ENCODE results near the gene NELL1.

Gene NELL1

GRCh38 chr11:20864628-20865027, 195.2 kb downstream of the NELL1 start:
- no peaks in the 10 kb centered on the region for H3K4me1 Mint-ChIP-seq
- ATAC-seq (no peak), DNase-seq (no peak)
- no peaks in the 10 kb centered on the region for H3K9me3 Mint-ChIP-seq
- H3K27me3 Mint-ChIP-seq: no peaks in the 10 kb centered on the region
- no peak overlapping the region for H3K4me3 Mint-ChIP-seq
- no peak overlapping the region for H3K27ac Mint-ChIP-seq

GRCh38 chr11:20865161-20865560, 195.8 kb downstream of the NELL1 start:
- DNase-seq: no peak
- H3K27me3 Mint-ChIP-seq: no peaks in the 10 kb centered on the region
- H3K4me1 Mint-ChIP-seq: no peaks in the 10 kb centered on the region
- no peak overlapping the region for H3K27ac Mint-ChIP-seq
- no peak overlapping the region for H3K4me3 Mint-ChIP-seq
- no peaks in the 10 kb centered on the region for H3K9me3 Mint-ChIP-seq
- no peak for ATAC-seq

- no peak for ATAC-seq
- no peak for DNase-seq
- Mint-ChIP-seq H3K4me1 (no peaks in the 10 kb centered on the region), H3K27ac (no peak overlapping the region), H3K4me3 (no peak overlapping the region), H3K27me3 (no peaks in the 10 kb centered on the region), H3K9me3 (no peaks in the 10 kb centered on the region)
Observed at GRCh38 chr11:20869123-20869522, 199.7 kb downstream of the NELL1 start.

- Mint-ChIP-seq H3K4me1 (no peaks in the 10 kb centered on the region), H3K27ac (no peak overlapping the region), H3K9me3 (peaks cover 0 to 8% of the 10 kb centered on the region in 2 donors), H3K4me3 (no peak overlapping the region), H3K27me3 (no peaks in the 10 kb centered on the region)
- ATAC-seq (no peak), DNase-seq (no peak)
Observed at GRCh38 chr11:20873054-20873453, 203.7 kb downstream of the NELL1 start.

GRCh38 chr11:20874358-20874757, 205.0 kb downstream of the NELL1 start:
- peaks cover 0 to 8% of the 10 kb centered on the region in 2 donors for H3K9me3 Mint-ChIP-seq
- H3K27ac Mint-ChIP-seq: no peak overlapping the region
- no peak overlapping the region for H3K4me3 Mint-ChIP-seq
- no peaks in the 10 kb centered on the region for H3K4me1 Mint-ChIP-seq
- no peak for ATAC-seq
- no peaks in the 10 kb centered on the region for H3K27me3 Mint-ChIP-seq
- no peak for DNase-seq

- no peak for ATAC-seq
- peaks cover 0 to 8% of the 10 kb centered on the region in 2 donors for H3K9me3 Mint-ChIP-seq
- no peaks in the 10 kb centered on the region for H3K27me3 Mint-ChIP-seq
- H3K4me3 Mint-ChIP-seq: no peak overlapping the region
- no peaks in the 10 kb centered on the region for H3K4me1 Mint-ChIP-seq
- no peak for DNase-seq
- no peak overlapping the region for H3K27ac Mint-ChIP-seq
Observed at GRCh38 chr11:20875889-20876288, 206.5 kb downstream of the NELL1 start.

- ATAC-seq (no peak), DNase-seq (no peak)
- no peaks in the 10 kb centered on the region for H3K4me1 Mint-ChIP-seq
- no peaks in the 10 kb centered on the region for H3K27me3 Mint-ChIP-seq
- peaks cover 0 to 8% of the 10 kb centered on the region in 2 donors for H3K9me3 Mint-ChIP-seq
- H3K4me3 Mint-ChIP-seq: no peak overlapping the region
- H3K27ac Mint-ChIP-seq: no peak overlapping the region
Observed at GRCh38 chr11:20876738-20877137, 207.4 kb downstream of the NELL1 start.

- DNase-seq (no peak), ATAC-seq (no peak)
- Mint-ChIP-seq H3K9me3 (peaks cover 0 to 8% of the 10 kb centered on the region in 2 donors), H3K4me1 (no peaks in the 10 kb centered on the region), H3K4me3 (no peak overlapping the region), H3K27ac (no peak overlapping the region), H3K27me3 (no peaks in the 10 kb centered on the region)
Observed at GRCh38 chr11:20880094-20880493, 210.7 kb downstream of the NELL1 start.

- Mint-ChIP-seq H3K27ac (no peak overlapping the region), H3K9me3 (no peaks in the 10 kb centered on the region), H3K27me3 (no peaks in the 10 kb centered on the region), H3K4me3 (no peak overlapping the region), H3K4me1 (no peaks in the 10 kb centered on the region)
- DNase-seq (no peak), ATAC-seq (no peak)
Observed at GRCh38 chr11:20881328-20882079, 212.1 kb downstream of the NELL1 start.

- no peak for ATAC-seq
- no peak for DNase-seq
- no peak overlapping the region for H3K27ac Mint-ChIP-seq
- H3K27me3 Mint-ChIP-seq: no peaks in the 10 kb centered on the region
- no peaks in the 10 kb centered on the region for H3K4me1 Mint-ChIP-seq
- H3K4me3 Mint-ChIP-seq: no peak overlapping the region
- peaks cover 0 to 6% of the 10 kb centered on the region in 2 donors for H3K9me3 Mint-ChIP-seq
Observed at GRCh38 chr11:20887137-20887536, 217.8 kb downstream of the NELL1 start.

GRCh38 chr11:20894296-20894695, 224.9 kb downstream of the NELL1 start:
- no peaks in the 10 kb centered on the region for H3K4me1 Mint-ChIP-seq
- H3K27me3 Mint-ChIP-seq: no peaks in the 10 kb centered on the region
- no peak overlapping the region for H3K4me3 Mint-ChIP-seq
- no peak overlapping the region for H3K27ac Mint-ChIP-seq
- no peak for ATAC-seq
- no peak for DNase-seq
- H3K9me3 Mint-ChIP-seq: peaks cover 5 to 15% of the 10 kb centered on the region in 2 donors

GRCh38 chr11:20909995-20910726, 240.8 kb downstream of the NELL1 start:
- no peaks in the 10 kb centered on the region for H3K27me3 Mint-ChIP-seq
- H3K4me3 Mint-ChIP-seq: no peak overlapping the region
- H3K9me3 Mint-ChIP-seq: peaks cover 0 to 8% of the 10 kb centered on the region in 2 donors
- no peaks in the 10 kb centered on the region for H3K4me1 Mint-ChIP-seq
- H3K27ac Mint-ChIP-seq: no peak overlapping the region
- ATAC-seq (no peak), DNase-seq (no peak)

- Mint-ChIP-seq H3K27me3 (no peaks in the 10 kb centered on the region), H3K9me3 (peaks cover 0 to 9% of the 10 kb centered on the region in 2 donors), H3K4me3 (no peak overlapping the region), H3K4me1 (no peaks in the 10 kb centered on the region), H3K27ac (no peak overlapping the region)
- DNase-seq (no peak), ATAC-seq (no peak)
Observed at GRCh38 chr11:20910733-20911132, 241.3 kb downstream of the NELL1 start.

- Mint-ChIP-seq H3K9me3 (peaks cover 0 to 15% of the 10 kb centered on the region in 2 donors), H3K27me3 (no peaks in the 10 kb centered on the region), H3K4me1 (no peaks in the 10 kb centered on the region), H3K27ac (no peak overlapping the region), H3K4me3 (no peak overlapping the region)
- no peak for ATAC-seq
- no peak for DNase-seq
Observed at GRCh38 chr11:20912065-20912821, 242.9 kb downstream of the NELL1 start.

GRCh38 chr11:20912922-20913512, 243.6 kb downstream of the NELL1 start:
- Mint-ChIP-seq H3K4me3 (no peak overlapping the region), H3K27me3 (no peaks in the 10 kb centered on the region), H3K27ac (no peak overlapping the region), H3K9me3 (peaks cover 0 to 10% of the 10 kb centered on the region in 2 donors), H3K4me1 (no peaks in the 10 kb centered on the region)
- ATAC-seq (no peak), DNase-seq (no peak)
